Jurkat, Clone E6-1 (cell line): ENCODE measurements around the gene KRTAP10-5.
"Not testable (repeated sequence)": the region's sequence is repeated elsewhere in the genome, so short reads cannot be mapped to it uniquely, and the experiment has no call there.

ENCODE experiments used
- DNase-seq: peaks from one replicate; pipeline ENCODE4 v3.0.0-alpha.2; 2011; ENCODE audit warnings: low read depth, low spot score
- H3K4me3 ChIP-seq: 2 replicates; pipeline ENCODE4 v1.5.1; 2011; ENCODE audit warnings: mild to moderate bottlenecking, low read length, control low read depth, moderate library complexity

Gene KRTAP10-5

DNA sequence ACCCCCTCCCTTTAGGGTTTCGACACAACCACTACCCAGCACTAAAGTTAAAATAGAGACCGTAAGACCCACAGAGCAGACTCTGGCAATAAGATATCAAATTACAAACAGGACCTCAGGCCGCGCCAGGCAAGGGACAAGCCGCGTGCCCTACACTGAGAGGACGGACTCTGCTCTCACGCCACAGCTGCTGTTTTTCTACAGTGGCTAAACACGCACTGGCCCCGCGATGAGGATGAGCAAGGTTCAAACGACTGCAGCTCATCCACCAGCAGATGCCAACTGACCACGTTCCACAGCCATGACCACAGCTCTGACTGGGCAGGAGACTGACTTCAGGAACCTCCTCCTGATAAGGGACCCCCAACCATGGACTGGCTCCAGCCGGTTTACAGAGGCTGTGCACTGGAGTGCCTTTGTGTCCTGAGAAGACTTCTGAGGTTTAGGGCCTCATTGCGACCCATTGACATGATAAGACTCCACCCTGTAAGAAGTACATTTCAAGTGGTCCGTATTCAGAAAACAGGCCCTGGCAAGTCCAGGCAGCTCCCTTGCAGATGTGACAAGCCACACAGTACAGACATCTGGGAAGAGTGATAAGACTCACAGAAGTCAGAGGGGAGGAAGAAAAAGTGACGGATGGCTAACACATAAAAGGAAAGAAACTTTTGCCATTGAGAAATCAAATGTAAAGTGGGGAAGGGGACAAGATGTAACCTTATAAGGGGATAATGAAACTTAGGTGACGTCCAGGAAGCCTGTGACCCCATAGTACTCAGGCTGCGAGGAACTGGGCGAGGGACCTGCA lies 13.4 kb upstream of the KRTAP10-5 start:
- H3K4me3 ChIP-seq = no peak overlapping the region
- no peak for DNase-seq

DNA sequence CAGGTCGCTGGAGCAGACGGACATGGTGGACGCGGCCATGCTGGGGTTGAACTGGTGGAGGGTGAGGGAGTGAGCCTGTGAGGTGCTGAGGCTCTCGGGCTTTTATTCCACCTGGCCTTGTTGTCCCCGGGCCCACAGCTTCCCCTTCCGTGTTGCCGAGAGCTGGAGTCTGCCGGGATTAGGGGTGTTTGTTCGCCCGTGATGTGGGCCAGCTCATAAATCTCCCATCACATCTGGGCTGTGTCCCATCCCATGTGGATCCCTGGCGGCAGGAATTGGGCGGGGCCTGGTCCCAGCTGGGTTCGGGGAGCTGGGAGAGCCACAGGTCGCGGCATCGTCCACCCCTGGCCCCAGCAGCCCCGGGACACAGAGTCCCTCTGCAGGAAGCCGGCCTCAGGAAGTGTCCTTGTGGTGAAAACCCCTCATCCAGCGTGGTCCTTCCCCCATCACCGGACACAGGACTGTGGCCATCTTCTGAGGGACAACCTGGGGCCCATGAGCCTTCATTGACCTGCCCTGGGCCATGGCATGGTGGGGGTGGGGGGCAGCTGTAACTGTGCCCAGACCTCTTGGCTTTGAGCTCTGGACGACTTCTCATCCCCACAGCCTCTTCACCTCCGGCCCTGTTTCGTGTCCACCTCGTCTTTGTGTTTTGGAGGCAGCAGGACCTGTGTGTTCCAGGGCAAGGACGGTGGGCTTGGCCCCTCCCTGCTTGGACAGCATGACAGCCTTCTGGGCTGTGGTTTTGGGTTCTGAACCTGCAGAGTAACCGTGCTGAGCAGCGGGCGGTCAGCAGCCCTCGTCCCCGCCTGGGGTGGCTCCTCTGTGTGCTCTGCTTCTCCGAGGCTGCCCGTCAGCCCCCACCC lies 12.3 kb upstream of the KRTAP10-5 start, which contains the start of gene KRTAP10-6:
TSS of gene KRTAP10-6 (minus strand) at position 60 of the 866 bp plus-strand sequence. CDS start at position 39, 21 bp downstream.
- no peak within 1 kb of the TSS for H3K4me3 ChIP-seq
- no peak for DNase-seq

DNA sequence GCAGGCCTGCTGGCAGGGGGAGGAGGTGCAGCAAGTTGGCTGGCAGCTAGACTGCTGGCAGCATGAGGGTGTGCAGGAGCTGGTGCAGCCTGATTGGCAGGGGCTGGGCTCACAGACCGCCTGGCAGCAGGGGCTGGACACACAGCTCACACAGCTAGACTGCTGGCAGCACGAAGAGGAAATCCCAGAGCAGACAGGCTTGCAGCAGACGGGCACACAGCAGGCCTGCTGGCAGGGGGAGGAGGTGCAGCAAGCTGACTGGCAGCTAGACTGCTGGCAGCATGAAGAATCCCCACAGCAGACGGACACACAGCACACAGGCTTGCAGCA lies 11.4 kb upstream of the KRTAP10-5 start:
- DNase-seq, H3K4me3 ChIP-seq: not testable (repeated sequence)

DNA sequence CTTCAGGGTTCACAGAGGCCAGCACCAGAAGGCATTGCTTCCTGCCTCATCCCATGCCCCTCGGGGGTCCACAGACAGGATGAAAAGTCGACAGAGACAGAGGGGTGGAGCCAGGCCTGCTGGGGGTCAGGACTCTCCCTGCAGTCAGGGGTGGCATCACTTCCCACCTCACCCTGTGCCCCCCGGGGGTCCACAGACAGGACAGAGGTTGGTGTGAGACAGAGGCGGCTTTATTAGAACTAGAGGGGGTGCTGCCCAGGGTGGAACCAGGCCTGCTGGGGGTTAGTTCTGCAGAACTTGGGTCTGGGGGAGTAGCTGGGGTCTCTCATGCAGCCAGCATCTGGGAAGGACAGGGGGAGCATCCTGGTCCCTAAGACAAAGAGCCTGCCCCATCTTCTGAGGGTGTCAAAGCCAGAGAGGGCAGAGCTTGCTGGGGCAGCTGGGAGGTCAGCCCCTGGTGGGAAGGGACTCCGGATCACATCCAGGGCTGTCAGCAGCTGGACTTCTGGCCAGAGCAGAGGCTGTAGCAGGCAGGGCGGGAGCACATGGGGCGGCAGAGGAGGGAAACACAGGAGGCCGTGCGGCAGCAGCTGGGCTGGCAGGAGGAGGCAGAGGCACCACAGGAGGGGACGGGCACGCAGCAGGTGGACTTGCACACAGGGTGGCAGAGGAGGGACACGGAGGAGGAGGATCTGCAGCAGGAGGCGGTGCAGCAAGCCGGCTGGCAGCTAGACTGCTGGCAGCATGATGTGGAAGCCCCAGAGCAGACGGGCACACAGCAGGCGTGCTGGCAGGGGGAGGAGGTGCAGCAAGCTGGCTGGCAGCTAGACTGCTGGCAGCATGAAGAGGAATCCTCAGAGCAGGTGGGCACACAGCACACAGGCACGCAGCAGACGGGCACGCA lies 10.7 kb upstream of the KRTAP10-5 start:
- DNase-seq = not testable (repeated sequence)

DNA sequence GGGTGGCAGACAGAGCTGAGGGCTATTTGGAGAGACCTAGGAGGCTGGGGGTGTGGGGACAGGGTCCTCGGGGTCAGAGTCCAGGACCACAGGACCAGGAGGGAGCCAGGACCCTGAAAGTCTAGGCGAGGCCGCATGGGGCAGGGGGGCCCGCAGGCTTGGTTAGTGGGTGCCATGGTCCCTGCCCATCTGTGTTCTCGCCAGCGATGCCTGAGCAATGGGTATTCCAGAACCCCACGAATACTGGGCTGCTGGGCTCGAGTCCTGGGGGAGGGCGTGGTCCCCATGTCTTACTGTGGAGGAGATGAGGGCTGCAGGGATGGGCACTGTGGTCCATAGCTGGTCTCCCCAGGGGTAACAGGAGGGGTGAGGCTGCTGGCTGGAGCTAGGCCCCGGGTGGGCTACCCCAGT lies 9.9 kb upstream of the KRTAP10-5 start:
- no peak overlapping the region for H3K4me3 ChIP-seq
- DNase-seq = no peak

More for the DNA sequence above, 10.7 kb upstream of the KRTAP10-5 start:
- H3K4me3 ChIP-seq = not testable (repeated sequence)

DNA sequence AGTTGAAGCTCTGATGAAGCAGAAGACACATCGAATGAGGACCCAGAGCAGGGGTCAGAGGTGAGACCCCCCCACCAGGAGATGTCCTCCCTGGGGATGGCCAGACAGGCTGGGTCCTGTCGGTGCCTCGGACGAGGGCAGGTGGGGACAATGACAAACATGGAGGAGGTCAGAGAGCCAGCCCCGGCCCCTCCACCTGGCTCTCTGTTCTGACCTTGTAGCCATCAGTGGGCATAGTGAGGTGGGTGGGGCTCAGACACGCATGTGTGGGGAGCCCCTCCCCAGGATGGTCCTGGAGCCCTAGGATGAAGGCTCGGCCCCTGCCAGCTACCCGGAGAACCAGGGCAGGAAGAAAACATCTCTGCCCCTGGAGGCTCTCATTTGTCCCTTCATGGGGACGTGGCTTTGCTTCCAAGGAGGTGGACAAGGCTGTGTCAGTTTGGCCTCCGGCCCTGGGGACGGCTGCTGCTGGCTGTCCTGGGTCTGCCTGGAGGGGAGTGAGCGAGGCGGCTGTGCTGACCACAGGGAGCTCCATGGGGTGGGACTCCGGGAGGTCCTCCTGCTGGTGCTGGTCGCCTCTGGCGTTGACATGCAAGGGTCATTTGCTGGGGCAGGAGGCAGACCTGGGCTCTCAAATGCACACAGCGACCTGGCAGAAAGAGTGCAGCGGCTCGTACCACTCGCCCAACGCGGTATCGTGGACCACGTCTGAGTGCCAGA lies 9.3 kb upstream of the KRTAP10-5 start:
- no peak for DNase-seq
- H3K4me3 ChIP-seq = no peak overlapping the region

DNA sequence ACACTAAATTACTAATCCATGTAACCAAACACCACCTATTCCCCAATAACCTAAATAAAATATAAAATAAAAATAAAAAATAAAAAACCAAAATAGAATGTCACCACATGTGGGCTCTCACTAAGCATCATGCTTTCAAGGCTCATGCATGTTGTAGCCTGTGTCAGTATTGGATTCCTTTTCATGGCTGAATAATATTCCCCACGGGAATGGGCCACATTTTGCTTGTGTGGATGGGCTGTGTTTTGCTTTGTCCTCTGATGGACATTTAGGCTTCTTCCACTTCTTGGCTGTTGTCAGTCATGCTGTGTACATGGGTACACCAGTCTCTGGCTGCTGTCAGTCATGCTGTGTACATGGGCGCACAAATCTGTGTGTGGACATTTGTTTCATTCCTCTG lies 8.7 kb upstream of the KRTAP10-5 start:
- no peak overlapping the region for H3K4me3 ChIP-seq
- no peak for DNase-seq

DNA sequence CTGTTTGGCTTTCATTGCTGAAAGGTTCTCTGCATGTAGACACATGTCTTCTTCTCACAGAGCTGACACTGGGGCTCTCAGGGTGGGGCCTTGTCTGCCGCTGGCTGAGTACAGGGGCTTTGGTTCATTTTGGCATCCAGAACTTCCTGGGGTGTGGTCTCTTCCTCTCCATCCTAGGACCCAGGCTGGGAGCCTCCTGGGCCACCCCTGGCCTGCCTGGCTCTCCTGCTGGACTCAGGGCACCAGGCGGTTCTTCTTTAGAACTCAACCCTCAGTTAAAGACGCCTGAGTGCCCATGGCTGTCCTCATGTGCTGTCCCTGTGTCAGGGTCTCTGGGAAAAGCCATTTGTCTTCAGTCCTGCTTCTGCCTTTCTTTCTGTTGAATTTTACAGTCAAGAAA lies 5.5 kb upstream of the KRTAP10-5 start:
- no peak overlapping the region for H3K4me3 ChIP-seq
- DNase-seq = no peak

DNA sequence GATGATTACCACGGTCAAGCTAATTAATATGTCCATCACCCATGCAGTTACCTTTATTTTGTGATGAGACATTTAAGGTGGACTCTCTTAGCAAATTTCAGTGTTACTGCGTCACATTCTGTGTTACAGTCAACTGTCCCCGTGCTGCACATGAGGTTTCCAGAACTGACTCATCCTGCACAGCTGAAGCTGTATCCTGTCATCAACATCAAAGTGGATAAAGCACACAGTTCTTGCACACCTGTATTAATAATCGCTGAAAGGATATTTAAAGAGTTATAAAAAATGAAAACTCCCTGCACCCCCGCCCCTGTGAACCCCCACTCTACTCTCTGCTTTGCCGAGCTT lies 3.4 kb upstream of the KRTAP10-5 start:
- peak; percentile 9 for DNase-seq
- H3K4me3 ChIP-seq = no peak overlapping the region

DNA sequence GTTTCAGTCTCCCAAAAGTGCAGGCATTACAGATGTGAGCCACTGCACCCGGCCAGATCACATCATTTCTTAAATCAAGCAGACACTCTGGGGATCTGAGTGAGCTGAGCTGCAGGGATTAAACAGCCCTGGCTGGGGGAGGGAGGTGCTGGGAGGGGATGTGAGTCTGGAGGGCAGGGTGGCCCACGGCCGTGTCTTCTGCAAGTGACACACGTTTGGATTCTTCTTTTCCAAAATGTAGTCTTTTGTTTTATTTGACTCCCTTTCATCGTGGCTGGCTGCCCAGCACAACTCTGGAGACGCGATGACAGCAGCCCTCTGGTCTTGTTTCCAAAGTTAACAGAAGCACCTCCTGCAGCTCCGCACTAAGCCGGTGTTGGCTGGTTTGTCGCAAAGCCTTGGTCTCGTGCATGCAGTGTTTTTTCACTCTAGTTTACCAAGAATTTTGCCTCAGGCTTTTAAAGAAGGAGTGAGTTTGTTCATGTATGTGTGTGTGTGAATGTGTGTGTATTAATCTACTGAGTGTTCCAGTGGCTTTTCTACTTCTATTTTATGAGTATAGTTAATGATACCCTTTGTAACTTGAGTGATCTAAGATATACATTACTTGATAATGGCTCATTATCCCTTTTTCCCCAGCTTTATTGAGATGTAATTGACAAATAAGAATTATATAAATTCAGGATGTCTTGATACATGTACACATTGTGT lies 2.8 kb upstream of the KRTAP10-5 start:
- no peak overlapping the region for H3K4me3 ChIP-seq
- DNase-seq = no peak

DNA sequence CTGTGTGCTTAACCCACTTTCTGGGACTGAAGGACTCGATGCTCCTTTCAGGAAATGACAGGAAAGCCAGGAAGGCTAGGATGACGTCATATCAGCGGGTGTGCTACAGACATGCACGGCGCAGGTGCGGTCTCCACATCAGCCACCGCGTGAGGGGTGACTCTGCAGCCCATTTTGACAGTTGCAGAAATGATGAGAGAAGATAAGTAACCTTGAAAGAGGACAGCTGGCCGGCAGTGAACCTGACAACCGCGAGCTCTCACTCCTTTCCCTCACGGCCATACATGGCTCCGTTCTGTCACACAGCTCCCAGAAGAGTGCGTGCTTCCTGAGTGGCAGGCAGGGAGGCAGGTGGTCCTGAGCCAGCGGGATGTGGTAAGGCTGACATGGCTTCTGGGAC lies 1.7 kb upstream of the KRTAP10-5 start:
- no peak overlapping the region for H3K4me3 ChIP-seq
- no peak for DNase-seq

DNA sequence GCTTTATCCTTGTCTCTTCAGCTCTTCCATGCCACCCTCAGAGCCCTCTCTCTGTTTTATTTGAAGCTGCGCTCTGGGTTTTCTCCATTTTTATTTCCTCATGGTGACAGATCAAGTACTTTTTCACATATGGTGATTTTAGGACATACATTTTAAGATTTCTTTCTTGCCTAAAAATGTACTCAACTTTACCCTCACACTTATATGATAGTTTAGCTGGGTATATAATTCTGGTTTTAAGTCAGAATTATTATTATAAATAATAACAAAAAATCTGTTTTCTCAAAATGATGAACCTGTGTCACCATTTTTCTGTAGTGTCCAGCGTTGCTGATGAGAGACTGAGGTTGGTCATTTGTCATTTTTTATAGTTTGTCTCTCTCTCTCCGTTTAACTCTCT lies 754 bp upstream of the KRTAP10-5 start:
- H3K4me3 ChIP-seq = no peak overlapping the region

DNA sequence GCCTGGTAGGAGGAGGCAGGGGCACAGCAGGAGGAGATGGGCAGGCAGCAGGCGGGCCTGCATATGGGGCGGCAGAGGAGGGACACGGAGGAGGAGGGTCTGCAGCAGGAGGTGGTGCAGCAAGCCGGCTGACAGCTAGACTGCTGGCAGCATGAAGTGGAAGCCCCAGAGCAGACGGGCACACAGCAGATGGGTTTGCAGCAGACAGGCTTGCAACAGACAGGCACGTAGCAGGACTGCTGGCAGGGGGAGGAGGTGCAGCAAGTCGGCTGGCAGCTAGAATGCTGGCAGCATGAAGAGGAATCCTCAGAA lies 615 bp downstream of the KRTAP10-5 start:
- H3K4me3 ChIP-seq = no peak overlapping the region
- DNase-seq = no peak

More for the DNA sequence above, 754 bp upstream of the KRTAP10-5 start:
- no peak for DNase-seq

DNA sequence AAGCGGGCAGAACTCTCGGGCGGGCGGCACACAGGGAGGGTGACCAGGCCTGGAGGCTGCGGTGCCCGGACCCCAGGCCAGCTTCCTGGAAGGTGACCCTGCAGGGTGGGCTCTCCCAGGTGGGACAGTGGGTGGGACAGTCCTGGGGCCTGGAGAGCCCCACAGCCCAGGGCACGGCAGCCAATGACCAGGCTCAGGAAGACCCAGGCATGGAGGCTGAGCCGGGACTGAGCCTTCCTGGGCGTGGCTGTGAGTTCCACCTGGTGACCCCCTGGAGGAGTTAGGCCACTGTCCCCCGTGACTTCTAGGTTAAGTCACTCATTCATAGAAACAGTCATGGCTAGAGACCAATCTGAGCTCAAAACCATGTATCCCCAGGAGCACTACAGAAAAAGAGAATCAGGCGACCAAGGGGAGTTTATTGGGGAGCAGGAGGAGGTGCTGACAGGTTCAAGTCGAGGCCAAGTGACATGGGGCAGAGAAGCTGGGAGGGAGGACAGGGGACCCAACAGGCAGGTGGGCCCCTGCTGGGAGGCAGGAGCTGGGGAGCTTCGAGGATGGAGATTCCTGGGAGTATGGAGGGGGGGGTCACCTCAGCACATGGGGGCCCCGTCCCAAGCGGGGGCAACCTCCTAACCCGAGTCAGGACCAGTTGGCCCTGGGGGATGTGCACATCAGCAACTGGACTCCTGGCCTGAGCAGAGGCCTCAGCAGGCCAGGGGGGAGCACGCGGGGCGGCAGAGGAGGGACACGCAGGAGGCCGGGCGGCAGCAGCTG lies 1.2 kb downstream of the KRTAP10-5 start:
- no peak overlapping the region for H3K4me3 ChIP-seq
- no peak for DNase-seq

DNA sequence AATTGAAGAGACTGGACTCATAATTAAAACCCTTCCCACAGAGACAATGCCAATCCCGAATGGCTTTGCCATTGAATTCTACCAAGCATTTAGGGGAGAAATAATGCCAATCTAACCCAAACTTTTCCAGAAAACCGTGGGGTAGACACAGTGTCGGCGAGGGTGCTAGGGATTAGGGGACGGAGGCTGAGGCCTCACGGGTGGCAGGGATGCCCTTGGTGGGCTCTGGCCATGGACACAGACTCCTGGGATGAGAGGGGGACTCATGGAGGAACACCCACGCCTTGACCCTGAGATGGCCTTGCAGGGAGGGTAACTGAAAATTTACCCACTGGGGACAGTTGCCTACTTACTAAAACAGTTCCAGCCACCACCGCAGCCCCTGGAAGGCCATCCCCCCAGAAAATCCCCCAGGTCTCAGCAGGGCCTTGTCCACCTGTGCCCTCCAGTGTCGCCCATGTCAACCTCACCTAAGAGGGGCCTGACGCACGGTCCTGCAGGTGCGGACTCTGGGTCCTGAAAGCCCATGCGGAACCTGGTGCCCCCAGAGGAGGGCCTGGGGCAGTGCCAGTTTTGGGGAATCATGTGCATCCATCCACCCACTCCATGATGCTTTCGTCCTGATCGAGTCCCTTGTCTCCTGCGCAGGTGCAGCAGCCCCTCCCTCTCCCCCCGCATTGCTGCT lies 1.9 kb downstream of the KRTAP10-5 start:
- DNase-seq = no peak
- no peak overlapping the region for H3K4me3 ChIP-seq

DNA sequence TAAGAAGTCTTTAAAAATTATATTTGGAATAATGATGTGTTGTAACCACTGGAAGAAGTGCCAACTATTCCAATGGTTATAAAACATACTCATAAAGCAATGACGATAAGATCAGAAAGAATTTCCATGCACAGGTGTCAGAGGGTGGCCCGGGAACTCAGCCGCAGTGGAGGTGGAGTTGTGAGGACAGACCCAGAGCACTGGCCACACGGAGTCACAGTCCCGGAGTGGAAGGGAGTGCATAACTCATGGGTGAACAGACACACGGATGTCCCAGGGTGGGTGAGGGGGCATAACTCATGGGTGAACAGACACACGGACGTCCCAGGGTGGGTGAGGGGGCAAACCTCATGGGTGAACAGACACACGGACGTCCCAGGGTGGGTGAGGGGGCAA lies 4.4 kb downstream of the KRTAP10-5 start:
- no peak overlapping the region for H3K4me3 ChIP-seq
- DNase-seq = no peak

DNA sequence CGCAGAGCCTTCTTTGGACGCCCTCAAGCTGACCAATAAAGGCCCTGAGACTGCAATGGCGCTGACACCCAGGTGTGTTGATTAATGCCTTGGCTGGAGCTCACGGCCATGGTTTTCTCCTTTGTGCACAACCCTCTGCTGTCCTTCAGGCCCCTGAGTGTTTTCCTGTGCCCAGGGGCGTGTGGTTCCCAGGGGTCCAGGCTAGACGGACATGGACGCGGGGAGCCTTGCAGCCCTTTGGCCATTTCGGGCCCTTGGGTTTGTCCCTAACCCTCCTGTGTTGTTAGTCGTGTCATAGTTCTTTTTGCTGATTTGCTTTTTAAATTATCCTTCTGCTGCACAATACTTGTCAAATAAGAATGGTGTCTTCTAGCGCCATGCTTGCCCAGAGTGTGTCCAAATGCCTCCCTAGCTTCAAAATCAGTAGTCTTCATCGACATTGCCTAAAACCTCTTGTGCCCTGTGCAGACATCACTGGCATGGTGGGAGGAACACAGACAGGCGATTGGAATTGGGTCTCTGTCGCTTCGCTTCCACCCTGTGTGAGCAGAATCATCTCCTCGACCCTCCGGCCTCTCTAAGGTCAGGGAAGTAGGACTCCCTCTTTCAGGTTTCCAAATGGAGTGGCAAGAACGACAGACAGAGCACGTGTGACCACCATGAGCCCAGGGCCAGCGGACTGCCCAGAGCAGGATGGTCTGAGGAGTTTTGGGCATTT lies 4.9 kb downstream of the KRTAP10-5 start:
- DNase-seq = no peak
- no peak overlapping the region for H3K4me3 ChIP-seq
